HG02943 (cell line): Measurements from ENCODE around the gene CARS2.
A peak's percentile ranks its signal among the peaks of the same experiment; 100 is the strongest.

Experiments
- ATAC-seq: cut with Tn5 transposase; IDR thresholded peaks from one replicate; pipeline ENCODE4 v1.9.1; 2021; ENCODE audit warnings: mild to moderate bottlenecking, low read depth, moderate library complexity; ENCODE audit not compliant: unreplicated experiment

The CARS2 gene

GRCh38 chr13:110658218-110658911 lies 47.6 kb downstream of the CARS2 start:
- ATAC-seq, result peak; percentile 79

GRCh38 chr13:110657196-110657595 lies 48.7 kb downstream of the CARS2 start:
- no peak for ATAC-seq

GRCh38 chr13:110653851-110654250 lies 52.1 kb downstream of the CARS2 start:
- ATAC-seq, result no peak

- ATAC-seq, result no peak
Observed at GRCh38 chr13:110653271-110653670, 52.6 kb downstream of the CARS2 start.

GRCh38 chr13:110652764-110653163 lies 53.2 kb downstream of the CARS2 start:
- ATAC-seq, result no peak

GRCh38 chr13:110652231-110652730 lies 53.6 kb downstream of the CARS2 start:
- ATAC-seq, result no peak

- ATAC-seq, result no peak
Observed at GRCh38 chr13:110651726-110652230, 54.1 kb downstream of the CARS2 start.

GRCh38 chr13:110651271-110651670 lies 54.6 kb downstream of the CARS2 start:
- ATAC-seq, result no peak

GRCh38 chr13:110650436-110650835 lies 55.5 kb downstream of the CARS2 start:
- ATAC-seq, result no peak

- no peak for ATAC-seq
Observed at GRCh38 chr13:110649551-110649950, 56.4 kb downstream of the CARS2 start.

GRCh38 chr13:110648848-110649421 lies 57.0 kb downstream of the CARS2 start:
- no peak for ATAC-seq

- ATAC-seq, result no peak
Observed at GRCh38 chr13:110648146-110648819, 57.6 kb downstream of the CARS2 start.

GRCh38 chr13:110647365-110647737 lies 58.6 kb downstream of the CARS2 start:
- no peak for ATAC-seq

GRCh38 chr13:110646442-110647364 lies 59.2 kb downstream of the CARS2 start:
- ATAC-seq, result no peak

- no peak for ATAC-seq
Observed at GRCh38 chr13:110645750-110646149, 60.2 kb downstream of the CARS2 start.

GRCh38 chr13:110644892-110645521 lies 60.9 kb downstream of the CARS2 start:
- ATAC-seq, result peak; percentile 84

- no peak for ATAC-seq
Observed at GRCh38 chr13:110643768-110644421, 62.0 kb downstream of the CARS2 start.

GRCh38 chr13:110643324-110643723 lies 62.6 kb downstream of the CARS2 start:
- ATAC-seq, result no peak

- ATAC-seq, result no peak
Observed at GRCh38 chr13:110642291-110642981, 63.5 kb downstream of the CARS2 start.
